ENCODE data around the gene ASCL4. TPM values are rescaled to one million over a fixed set of nuclear protein-coding genes. Genes with fewer than 3 reads are reported as not detected.
A peak's percentile ranks its signal among the peaks of the same experiment; 100 is the strongest.
"Not testable (repeated sequence)": the region's sequence is repeated elsewhere in the genome, so short reads cannot be mapped to it uniquely, and the experiment has no call there.

The ASCL4 gene, protein sequence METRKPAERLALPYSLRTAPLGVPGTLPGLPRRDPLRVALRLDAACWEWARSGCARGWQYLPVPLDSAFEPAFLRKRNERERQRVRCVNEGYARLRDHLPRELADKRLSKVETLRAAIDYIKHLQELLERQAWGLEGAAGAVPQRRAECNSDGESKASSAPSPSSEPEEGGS
- total RNA-seq: not detected

DNA sequence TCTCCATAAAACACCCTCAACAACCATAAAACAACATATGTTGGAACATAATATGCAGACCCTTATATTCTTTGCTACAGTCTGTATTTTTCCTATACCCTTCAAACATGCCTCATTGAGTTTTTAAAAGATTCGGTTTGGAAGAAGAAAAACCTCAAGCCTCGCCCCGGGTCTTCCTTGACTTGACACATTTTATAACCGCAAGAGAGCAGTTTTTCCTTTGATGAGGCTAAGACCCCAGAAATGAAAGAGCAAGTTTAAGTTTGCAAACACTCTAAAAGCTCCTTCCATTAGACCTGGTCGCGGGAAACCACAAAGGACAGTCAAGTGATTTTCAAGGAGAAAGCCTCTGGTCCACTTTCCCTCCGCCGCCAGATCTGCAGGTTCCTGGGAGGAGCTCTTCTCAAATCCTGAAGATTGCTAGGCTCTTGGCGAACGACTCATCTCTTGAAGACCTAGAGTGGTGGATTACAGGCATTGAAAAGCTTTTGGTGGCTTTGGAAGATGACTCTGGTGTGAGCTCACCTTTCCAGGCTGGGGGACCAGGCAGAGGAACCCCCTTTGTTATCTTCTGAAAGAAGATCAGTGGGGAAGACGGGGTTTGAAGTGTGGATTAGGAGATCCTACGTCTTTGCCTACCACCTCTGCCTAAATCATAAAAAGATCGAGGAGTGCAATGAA is at the start of gene ASCL4:
TSS of gene ASCL4 (plus strand) at position 356 of the 681 bp plus-strand sequence. CDS start 515 bp downstream, outside the sequence.
- no peak for DNase-seq (ENCODE audit: low read depth in 2 of 3, low spot score in 2 of 3)

DNA sequence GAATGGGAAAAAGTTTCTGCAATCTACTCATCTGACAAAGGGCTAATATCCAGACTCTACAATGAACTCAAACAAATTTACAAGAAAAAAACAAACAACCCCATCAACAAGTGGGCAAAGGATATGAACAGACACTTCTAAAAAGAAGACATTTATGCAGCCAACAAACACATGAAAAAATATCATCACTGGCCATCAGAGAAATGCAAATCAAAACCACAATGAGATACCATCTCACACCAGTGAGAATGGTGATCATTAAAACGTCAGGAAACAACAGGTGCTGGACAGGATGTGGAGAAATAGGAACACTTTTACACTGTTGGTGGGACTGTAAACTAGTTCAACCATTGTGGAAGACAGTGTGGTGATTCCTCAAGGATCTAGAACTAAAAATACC is 47.2 kb upstream of the ASCL4 start:
- DNase-seq (ENCODE audit: low read depth in 2 of 3, low spot score in 2 of 3): not testable (repeated sequence)

DNA sequence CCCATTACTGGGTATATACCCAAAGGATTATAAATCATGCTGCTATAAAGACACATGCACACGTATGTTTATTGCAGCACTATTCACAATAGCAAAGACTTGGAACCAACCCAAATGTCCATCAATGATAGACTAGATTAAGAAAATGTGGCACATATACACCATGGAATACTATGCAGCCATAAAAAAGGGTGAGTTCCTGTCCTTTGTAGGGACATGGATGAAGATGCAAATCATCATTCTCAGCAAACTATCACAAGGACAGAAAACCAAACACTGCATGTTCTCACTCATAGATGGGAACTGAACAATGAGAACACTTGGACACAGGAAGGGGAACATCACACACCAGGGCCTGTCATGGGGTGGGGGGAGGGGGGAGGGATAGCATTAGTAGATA is 46.8 kb upstream of the ASCL4 start:
- not testable (repeated sequence) for DNase-seq (ENCODE audit: low read depth in 2 of 3, low spot score in 2 of 3)

DNA sequence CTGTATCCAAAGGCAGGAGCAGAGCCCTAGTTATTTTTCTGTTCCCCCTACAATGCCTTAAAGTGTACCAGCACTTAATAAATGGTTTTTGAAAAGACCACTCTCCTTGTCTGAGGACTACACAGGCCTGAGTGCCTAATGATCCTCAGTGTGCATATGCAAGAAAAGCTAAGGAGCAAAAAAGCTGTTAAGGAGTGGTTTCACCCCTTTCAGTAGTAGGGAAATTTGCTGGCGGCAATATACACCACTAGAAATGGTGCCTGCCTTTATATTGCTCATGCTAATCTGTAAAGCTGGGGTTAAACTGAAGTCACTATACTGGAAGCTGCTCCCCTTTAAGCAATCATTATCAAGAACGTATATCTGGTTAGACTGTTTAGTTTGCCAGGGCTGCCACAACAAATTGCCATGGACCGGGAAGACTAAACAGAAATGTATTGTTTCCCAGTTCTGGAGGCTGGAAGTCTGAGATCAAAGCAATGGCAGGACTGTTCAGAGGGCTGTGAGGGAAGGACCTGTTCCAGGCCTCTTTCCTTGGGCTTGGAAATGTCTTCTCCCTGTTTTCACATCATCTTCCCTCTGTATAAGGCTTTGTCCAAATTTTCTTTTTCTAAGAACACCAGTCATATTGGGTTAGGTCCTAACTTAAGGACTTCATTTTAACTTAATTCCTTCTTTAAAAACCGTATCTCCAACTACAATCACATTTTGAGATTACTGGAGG is 43.7 kb upstream of the ASCL4 start:
- no peak for DNase-seq (ENCODE audit: low read depth in 2 of 3, low spot score in 2 of 3)

DNA sequence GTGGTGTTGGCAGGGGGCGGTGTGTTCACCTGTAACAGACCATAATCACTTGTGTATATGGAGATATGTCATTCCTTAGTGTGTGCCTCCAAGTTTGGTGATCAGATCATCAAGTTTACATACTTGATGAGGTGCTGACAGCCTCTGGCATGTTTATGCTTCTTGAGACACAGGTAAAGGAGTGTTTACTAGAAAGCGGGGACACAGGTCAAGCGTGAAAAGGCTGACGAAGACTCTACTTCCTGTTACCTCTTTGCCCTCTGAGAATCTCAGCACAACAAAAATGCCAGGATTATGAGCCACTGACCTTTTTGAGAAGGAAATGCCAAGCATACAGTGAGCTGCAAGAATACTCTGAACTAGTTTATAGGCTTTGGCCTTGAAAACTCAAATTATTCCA is 43.1 kb upstream of the ASCL4 start:
- no peak for DNase-seq (ENCODE audit: low read depth in 2 of 3, low spot score in 2 of 3)

DNA sequence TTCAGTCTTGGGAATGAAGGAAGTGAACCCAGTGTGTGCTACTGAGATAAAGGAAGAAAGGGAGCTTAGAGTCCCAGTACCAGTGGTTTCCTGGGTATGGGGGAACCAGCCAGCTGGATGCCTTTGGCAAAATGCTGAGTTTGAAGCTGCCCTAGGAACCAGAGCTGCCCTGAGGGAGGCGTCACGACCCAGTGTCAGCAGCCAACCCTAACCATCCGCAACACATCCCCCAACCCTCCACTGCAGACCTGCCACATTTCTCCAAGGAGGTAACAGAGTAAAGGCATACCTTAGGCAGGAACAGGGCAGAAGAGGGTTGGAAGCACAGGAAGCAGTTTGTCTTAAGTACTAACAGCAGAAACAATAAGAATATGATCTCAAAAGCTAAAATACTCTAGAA is 42.1 kb upstream of the ASCL4 start:
- DNase-seq (ENCODE audit: low read depth in 2 of 3, low spot score in 2 of 3): no peak

DNA sequence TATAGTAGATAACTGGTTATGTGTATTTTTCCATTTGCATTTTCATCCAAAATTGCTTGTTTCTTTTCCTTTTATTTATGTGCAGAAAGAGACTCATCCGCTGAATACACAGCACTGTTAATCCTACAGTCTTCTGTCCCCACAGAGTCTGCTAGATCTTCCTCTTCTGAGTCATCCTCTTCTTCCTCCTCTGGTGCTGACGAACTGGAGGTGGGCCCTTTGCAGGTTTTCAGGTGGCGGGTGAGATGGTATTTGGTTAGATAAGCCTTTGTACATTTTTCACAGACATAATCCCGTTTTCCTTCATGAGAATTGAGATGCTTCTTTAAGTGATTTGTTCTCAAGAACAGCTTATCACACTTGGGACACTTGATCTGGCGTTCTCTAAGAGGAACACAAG is 40.4 kb upstream of the ASCL4 start:
- no peak for DNase-seq (ENCODE audit: low read depth in 2 of 3, low spot score in 2 of 3)

DNA sequence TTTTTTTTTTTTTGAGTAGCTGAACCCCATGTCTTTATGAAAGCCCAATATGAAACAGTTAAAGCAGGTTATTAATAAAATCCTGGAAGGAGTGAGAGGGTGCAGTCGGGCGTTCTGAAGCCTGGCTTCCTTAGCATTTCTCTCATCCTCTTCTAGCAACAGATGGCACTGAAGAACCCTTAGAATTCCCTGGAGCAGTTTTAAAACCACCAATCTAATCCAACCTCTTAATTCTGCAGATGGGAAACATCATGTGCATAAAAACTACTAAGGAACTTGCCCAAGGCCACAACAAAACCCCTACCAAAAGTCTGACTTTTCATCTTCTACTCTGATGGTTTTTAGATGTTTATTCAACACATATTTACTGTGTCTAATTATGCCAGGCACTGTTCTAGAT is 38.7 kb upstream of the ASCL4 start:
- DNase-seq (ENCODE audit: low read depth in 2 of 3, low spot score in 2 of 3): no peak

DNA sequence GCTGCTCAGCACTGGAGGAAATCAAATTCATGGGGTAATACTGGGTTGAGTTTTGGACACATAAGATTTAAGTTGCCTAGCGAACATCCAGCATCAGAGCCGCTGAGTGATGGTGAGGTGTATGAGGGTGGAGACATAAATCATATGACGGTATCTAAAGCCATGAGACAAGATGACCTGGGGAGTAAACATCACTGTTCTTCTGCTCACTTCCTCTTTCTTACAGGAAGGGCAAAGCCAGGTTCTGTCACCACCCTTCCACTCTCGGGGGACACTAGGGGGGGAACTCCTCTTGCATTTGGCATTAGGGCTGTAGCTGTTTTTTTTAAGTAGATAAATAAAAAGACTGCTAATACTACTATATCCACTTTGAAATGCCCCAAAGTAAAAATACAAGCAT is 37.6 kb upstream of the ASCL4 start:
- DNase-seq (ENCODE audit: low read depth in 2 of 3, low spot score in 2 of 3): peak in 2 of 3 donors; percentile 63 to 79

DNA sequence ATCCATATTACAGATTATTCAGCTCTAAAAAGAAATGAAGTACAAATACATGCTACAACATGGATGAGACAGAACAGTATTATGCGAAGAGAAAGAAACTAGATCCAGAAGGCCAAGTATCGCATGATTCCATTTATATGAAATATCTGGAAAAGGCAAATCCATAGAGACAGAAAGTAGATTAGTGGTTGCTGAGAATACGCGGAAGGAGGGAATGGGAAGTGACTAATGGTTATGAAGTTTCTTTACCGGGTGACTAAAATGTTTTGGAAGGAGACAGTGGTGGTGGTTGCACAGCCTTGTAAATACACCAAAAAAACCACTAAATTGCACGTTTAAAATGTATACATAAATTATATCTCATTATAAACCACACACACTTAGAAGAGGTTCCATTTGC is 26.0 kb upstream of the ASCL4 start:
- DNase-seq (ENCODE audit: low read depth in 2 of 3, low spot score in 2 of 3): no peak

DNA sequence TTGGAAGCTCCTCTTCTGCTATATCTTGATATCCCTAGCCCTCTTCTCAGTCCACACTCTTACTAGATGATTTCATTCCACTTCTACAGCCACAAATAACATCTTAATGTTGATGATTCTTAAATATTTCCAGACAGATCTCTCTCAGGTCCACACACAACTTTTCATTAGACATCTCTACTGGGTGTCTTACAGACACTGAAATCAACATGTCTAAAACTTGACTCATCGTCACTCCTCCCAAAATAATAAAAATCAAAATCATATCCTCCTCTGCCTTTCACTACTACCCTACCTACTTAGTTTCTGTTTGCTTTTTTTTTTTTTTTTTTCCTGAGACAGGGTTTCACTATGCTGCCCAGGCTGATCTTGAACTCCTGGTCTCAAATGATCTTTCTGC is 25.4 kb upstream of the ASCL4 start:
- DNase-seq (ENCODE audit: low read depth in 2 of 3, low spot score in 2 of 3): no peak

DNA sequence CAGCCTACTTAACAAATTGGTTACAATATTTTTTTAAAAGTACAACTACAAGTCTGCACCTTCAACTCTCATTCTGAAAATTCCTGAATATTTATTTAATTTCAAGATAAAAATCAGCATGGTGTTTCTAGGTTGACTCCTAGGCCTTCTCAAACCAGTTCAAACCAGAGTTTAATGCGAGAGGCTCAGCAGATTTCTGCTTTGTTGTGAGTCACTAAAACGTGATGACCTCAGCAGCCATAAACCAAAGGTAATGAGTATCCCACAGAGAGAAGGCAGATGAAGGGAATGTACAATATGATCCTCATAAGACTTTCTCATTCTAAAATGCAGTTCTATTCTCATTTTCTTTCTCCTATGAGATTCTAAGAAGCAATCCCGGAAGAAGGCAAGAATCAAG is 15.1 kb upstream of the ASCL4 start:
- no peak for DNase-seq (ENCODE audit: low read depth in 2 of 3, low spot score in 2 of 3)

DNA sequence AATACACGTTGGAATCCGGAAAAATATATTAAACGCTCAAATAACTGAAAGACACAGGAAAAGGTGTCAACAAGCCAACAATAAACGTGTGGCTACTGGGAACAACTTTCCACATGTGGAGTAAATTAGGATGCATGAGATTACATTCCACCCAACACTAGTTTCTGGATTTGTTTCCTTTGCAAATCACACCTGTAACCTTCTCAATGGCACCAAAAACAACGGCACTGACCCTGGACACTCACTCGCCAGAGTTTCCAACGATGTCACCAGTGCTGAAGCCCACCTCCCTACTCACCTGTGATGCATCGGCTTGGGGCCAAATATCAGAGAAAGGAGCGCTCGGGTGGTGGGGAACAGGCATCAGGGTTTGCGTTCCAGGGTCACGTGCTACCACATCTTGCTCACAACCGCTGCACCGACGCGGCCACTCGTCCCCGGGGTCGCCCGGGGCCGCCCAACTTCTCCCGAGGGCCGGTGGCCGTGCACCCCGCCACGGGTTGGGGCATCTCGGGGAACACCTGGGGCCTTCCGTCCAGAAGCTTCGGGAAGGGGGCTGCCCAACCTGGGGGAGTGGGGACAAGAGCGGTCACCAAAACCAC is 14.2 kb upstream of the ASCL4 start:
- DNase-seq (ENCODE audit: low read depth in 2 of 3, low spot score in 2 of 3): peak in 1 of 3 donors; percentile 39

DNA sequence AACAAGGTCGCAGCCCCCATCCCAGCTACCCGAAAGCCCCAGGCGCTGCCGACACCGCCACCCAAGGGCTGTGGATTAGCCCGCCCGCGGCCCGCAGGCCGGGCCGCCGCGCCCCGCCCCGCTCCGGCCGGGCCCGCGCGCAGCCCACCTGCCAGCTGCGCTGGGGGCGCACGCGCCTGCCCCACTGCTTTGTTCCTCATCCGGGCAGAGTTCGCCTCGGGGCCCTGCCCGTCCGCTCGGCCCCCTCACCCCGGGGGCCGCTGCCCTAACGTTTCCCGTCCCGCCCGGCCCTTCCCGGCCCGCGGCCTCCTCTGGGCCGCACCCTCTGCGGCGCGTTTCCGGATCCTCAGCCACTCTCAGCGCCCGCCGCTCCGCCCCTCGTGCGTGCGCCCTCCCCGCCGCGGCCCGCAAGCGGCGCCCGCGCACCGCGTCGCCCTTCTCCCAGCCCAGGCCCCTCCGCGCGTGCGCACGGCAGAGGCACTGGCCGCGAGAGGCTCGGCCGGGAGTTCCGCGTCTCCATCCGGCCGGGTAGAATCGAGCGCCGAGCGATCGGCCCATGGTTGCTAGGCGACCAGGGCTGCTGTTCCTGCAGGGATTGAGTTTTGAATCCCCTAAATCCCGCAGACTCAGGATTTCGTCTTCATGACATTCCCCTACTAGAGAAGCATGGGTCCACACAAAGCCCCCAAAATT is 13.5 kb upstream of the ASCL4 start, which contains the start of gene PRDM4:
TSS of gene PRDM4 (minus strand) at position 329 of the 693 bp plus-strand sequence. CDS start 622 bp downstream, outside the sequence.
- DNase-seq (ENCODE audit: low read depth in 2 of 3, low spot score in 2 of 3): peak; percentile 85 to 96 (median 95)

DNA sequence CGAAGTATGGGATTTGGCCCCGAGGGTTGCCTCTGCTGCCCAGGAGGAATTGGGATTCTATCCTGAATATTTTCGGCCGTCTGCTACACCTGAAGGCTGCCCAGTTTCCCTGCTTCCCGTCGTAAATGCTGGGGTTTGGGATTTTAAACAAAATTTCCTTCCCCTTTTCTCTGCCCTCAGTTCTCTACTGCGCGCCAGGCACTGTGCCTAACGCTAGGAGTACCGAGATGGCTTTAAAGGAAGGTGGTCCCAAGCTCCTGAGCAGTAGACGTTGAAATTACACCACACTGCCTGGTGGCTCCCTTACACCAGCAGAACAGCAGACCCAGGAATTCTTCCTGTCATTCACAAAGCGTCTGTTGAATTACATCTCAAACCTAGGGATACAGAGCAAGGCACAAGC is 13.0 kb upstream of the ASCL4 start:
- peak in 1 of 3 donors; percentile 30 for DNase-seq (ENCODE audit: low read depth in 2 of 3, low spot score in 2 of 3)

DNA sequence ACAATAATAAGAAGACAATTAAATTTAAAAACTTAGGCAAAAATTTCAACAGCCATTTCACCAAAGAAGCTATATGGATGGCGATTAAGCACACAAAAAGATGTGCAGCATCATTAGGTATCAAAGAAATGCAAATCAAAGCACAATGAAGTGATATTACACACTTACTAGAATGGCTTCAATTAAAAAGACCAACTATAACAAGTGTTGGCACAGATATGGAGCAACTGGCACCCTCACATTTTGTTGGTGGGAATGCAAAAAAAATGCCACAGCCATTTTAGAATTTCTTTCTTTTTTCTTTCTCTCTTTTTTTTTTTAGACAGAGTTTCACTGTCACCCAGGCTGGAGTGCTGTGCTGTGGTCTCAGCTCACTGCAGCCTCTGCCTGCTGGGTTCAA is 11.6 kb upstream of the ASCL4 start:
- DNase-seq (ENCODE audit: low read depth in 2 of 3, low spot score in 2 of 3): no peak

DNA sequence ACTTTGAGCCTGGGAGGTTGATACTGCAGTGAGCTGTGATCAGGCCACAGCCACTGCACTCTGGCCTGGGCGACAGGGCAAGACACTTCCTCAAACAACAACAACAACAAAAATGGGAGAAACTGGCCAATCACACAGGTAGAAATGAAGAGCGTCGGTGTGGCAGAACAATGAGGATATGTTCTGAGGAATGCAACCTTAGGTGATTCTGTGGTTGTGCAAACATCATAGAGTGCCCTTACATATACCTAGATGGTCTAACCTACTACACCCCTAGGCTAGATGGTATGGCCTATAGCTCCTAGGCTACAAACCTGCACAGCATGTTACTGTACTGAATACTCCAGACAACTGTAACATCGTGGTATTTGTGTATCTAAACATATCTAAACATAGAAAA is 9.9 kb upstream of the ASCL4 start:
- DNase-seq (ENCODE audit: low read depth in 2 of 3, low spot score in 2 of 3): no peak

DNA sequence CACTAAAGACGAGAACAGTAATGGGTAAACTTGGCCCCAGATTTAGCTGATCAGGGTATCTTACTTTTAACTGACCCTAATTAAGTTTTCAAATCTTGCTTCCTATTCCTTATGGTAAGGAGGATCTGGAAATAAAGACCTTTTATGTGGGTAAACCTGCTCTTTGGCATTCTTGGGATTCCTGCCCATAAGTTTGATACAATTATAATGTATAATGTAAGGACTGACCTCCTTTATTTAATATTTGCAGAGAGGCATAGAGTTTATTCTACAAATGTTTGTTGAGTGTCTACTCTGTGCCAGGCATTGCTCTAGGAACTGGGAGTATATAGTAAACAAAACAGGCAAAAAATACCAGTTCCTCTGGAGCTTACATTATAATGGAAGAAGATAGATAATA is 9.2 kb upstream of the ASCL4 start:
- DNase-seq (ENCODE audit: low read depth in 2 of 3, low spot score in 2 of 3): no peak

DNA sequence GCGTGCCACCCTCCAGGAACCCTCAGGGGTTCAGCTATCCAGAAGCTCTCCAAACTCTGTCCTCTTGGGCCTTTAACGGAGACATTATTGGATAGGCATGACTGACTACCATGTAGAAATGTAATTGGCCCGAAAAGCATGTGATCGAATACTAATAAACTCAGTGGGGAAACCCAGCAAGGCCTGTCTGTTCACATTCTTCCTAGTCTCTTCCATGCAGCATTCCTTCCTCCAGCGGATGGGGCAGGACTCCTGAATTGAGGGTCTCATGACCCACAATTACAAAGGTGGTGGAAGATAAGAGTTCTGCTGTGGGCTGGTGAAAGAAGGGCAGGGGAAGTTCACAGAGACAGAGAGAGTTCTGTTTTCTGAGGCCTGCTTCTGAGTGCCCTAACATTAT is 7.0 kb upstream of the ASCL4 start:
- no peak for DNase-seq (ENCODE audit: low read depth in 2 of 3, low spot score in 2 of 3)

DNA sequence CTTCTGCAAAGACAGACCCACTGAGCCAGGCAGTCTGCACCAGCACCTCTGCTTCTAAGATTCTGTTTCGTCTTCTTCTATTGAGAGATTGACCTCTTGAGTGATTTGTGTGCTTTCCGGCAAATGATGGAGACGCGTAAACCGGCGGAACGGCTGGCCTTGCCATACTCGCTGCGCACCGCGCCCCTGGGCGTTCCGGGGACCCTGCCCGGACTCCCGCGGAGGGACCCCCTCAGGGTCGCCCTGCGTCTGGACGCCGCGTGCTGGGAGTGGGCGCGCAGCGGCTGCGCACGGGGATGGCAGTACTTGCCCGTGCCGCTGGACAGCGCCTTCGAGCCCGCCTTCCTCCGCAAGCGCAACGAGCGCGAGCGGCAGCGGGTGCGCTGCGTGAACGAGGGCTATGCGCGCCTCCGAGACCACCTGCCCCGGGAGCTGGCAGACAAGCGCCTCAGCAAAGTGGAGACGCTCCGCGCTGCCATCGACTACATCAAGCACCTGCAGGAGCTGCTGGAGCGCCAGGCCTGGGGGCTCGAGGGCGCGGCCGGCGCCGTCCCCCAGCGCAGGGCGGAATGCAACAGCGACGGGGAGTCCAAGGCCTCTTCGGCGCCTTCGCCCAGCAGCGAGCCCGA is 703 bp downstream of the ASCL4 start:
- peak in 2 of 3 donors; percentile 44 to 45 for DNase-seq (ENCODE audit: low read depth in 2 of 3, low spot score in 2 of 3)

Measured in hematopoietic multipotent progenitor cell (in vitro differentiated cells).